Measurements from ENCODE around the gene TLL2. TPM values are rescaled to one million over a fixed set of nuclear protein-coding genes. Genes with fewer than 3 reads are reported as not detected.
A peak's percentile ranks its signal among the peaks of the same experiment; 100 is the strongest.

TLL2 gene
- total RNA-seq, 1 experiment from 2014 or later, result not detected

- DNase-seq, result peak; percentile 50
- Histone ChIP-seq H3K27me3 (peaks cover 12% of the 10 kb centered on the region), H3K36me3 (no peaks in the 10 kb centered on the region), H3K9me3 (no peaks in the 10 kb centered on the region), H3K4me3 (no peak overlapping the region)
Observed at GRCh38 chr10:96395931-96396877, 117.5 kb downstream of the TLL2 start.

GRCh38 chr10:96390460-96390864, 123.3 kb downstream of the TLL2 start:
- Histone ChIP-seq H3K4me3 (no peak overlapping the region), H3K9me3 (no peaks in the 10 kb centered on the region), H3K27me3 (peaks cover under 1% of the 10 kb centered on the region), H3K36me3 (no peaks in the 10 kb centered on the region)
- DNase-seq, result peak; percentile 98

- no peak for DNase-seq
- Histone ChIP-seq H3K27me3 (no peaks in the 10 kb centered on the region; the same call in 1 of the 2 replicates), H3K4me3 (no peak overlapping the region), H3K9me3 (no peaks in the 10 kb centered on the region), H3K36me3 (no peaks in the 10 kb centered on the region)
Observed at GRCh38 chr10:96389785-96390184, 123.9 kb downstream of the TLL2 start.

GRCh38 chr10:96387601-96388000, 126.1 kb downstream of the TLL2 start:
- Histone ChIP-seq H3K9me3 (0 out of 2 replicates have a peak, but pooled peaks cover under 1% of the 10 kb centered on the region), H3K4me3 (no peak overlapping the region), H3K27me3 (no peaks in the 10 kb centered on the region; the same call in 1 of the 2 replicates), H3K36me3 (no peaks in the 10 kb centered on the region)
- DNase-seq, result no peak

- DNase-seq, result no peak
- Histone ChIP-seq H3K27me3 (no peaks in the 10 kb centered on the region; the same call in 1 of the 2 replicates), H3K4me3 (no peak overlapping the region), H3K9me3 (0 out of 2 replicates have a peak, but pooled peaks cover 3% of the 10 kb centered on the region), H3K36me3 (no peaks in the 10 kb centered on the region)
Observed at GRCh38 chr10:96387161-96387560, 126.6 kb downstream of the TLL2 start.

- DNase-seq, result no peak
- no peaks in the 10 kb centered on the region for H3K36me3 ChIP-seq
Observed at GRCh38 chr10:96384506-96384905, 129.2 kb downstream of the TLL2 start.

GRCh38 chr10:96380821-96381220, 132.9 kb downstream of the TLL2 start:
- Histone ChIP-seq H3K27me3 (no peaks in the 10 kb centered on the region), H3K36me3 (no peaks in the 10 kb centered on the region), H3K9me3 (0 out of 2 replicates have a peak, but pooled peaks cover 3% of the 10 kb centered on the region), H3K4me3 (no peak overlapping the region)
- DNase-seq, result peak; percentile 71

More at GRCh38 chr10:96384506-96384905, 129.2 kb downstream of the TLL2 start:
- H3K9me3 ChIP-seq, result 0 out of 2 replicates have a peak, but pooled peaks cover 3% of the 10 kb centered on the region
- no peaks in the 10 kb centered on the region; the same call in 1 of the 2 replicates for H3K27me3 ChIP-seq
- no peak overlapping the region for H3K4me3 ChIP-seq

- no peak for DNase-seq
- Histone ChIP-seq H3K36me3 (no peaks in the 10 kb centered on the region), H3K27me3 (no peaks in the 10 kb centered on the region), H3K9me3 (0 out of 2 replicates have a peak, but pooled peaks cover 3% of the 10 kb centered on the region), H3K4me3 (no peak overlapping the region)
Observed at GRCh38 chr10:96379758-96380157, 134.0 kb downstream of the TLL2 start.

GRCh38 chr10:96378741-96379140, 135.0 kb downstream of the TLL2 start:
- Histone ChIP-seq H3K36me3 (no peaks in the 10 kb centered on the region), H3K9me3 (0 out of 2 replicates have a peak, but pooled peaks cover 3% of the 10 kb centered on the region), H3K27me3 (no peaks in the 10 kb centered on the region), H3K4me3 (no peak overlapping the region)
- no peak for DNase-seq

GRCh38 chr10:96377816-96378294, 135.9 kb downstream of the TLL2 start:
- Histone ChIP-seq H3K36me3 (no peaks in the 10 kb centered on the region), H3K9me3 (0 out of 2 replicates have a peak, but pooled peaks cover 3% of the 10 kb centered on the region), H3K27me3 (no peaks in the 10 kb centered on the region), H3K4me3 (no peak overlapping the region)
- DNase-seq, result peak; percentile 90

GRCh38 chr10:96376483-96376882, 137.2 kb downstream of the TLL2 start:
- H3K4me3 ChIP-seq, result no peak overlapping the region
- H3K36me3 ChIP-seq, result no peaks in the 10 kb centered on the region
- H3K27me3 ChIP-seq, result no peaks in the 10 kb centered on the region
- DNase-seq, result no peak
- H3K9me3 ChIP-seq, result no peaks in the 10 kb centered on the region

GRCh38 chr10:96374985-96375830, 138.5 kb downstream of the TLL2 start:
- Histone ChIP-seq H3K27me3 (no peaks in the 10 kb centered on the region), H3K4me3 (peak overlapping the region; percentile 29), H3K9me3 (no peaks in the 10 kb centered on the region), H3K36me3 (no peaks in the 10 kb centered on the region)
- peak; percentile 80 for DNase-seq

GRCh38 chr10:96374639-96374984, 139.1 kb downstream of the TLL2 start:
- Histone ChIP-seq H3K4me3 (no peak overlapping the region), H3K36me3 (no peaks in the 10 kb centered on the region), H3K9me3 (no peaks in the 10 kb centered on the region), H3K27me3 (no peaks in the 10 kb centered on the region)
- DNase-seq, result no peak

GRCh38 chr10:96374004-96374403, 139.7 kb downstream of the TLL2 start:
- no peak for DNase-seq
- H3K9me3 ChIP-seq, result no peaks in the 10 kb centered on the region
- H3K36me3 ChIP-seq, result no peaks in the 10 kb centered on the region
- H3K4me3 ChIP-seq, result no peak overlapping the region
- H3K27me3 ChIP-seq, result no peaks in the 10 kb centered on the region

- DNase-seq, result no peak
- H3K9me3 ChIP-seq, result no peaks in the 10 kb centered on the region
- no peak overlapping the region for H3K4me3 ChIP-seq
- H3K27me3 ChIP-seq, result no peaks in the 10 kb centered on the region
- no peaks in the 10 kb centered on the region for H3K36me3 ChIP-seq
Observed at GRCh38 chr10:96371356-96371755, 142.4 kb downstream of the TLL2 start.

GRCh38 chr10:96370584-96371157, 143.1 kb downstream of the TLL2 start:
- no peaks in the 10 kb centered on the region for H3K27me3 ChIP-seq
- peak; percentile 31 for DNase-seq
- no peaks in the 10 kb centered on the region for H3K9me3 ChIP-seq
- no peaks in the 10 kb centered on the region for H3K36me3 ChIP-seq
- no peak overlapping the region for H3K4me3 ChIP-seq
